CD14-positive monocyte (primary cell): ENCODE data around the gene MCCC1. TPM values are rescaled to one million over a fixed set of nuclear protein-coding genes. Genes with fewer than 3 reads are reported as not detected.
"Not testable (repeated sequence)": the region's sequence is repeated elsewhere in the genome, so short reads cannot be mapped to it uniquely, and the experiment has no call there.

ENCODE experiments used
- DNase-seq, 3 donors: peaks; one replicate each; pipeline ENCODE4 v3.0.0-alpha.2; 2011 to 2022
- H2AFZ ChIP-seq: 2 replicates; pipeline ENCODE4 v1.6.0; 2012; ENCODE audit warnings: mild to moderate bottlenecking, low read depth, low read length, inconsistent platforms; ENCODE audit not compliant: insufficient read depth, poor library complexity, severe bottlenecking
- H3K27ac ChIP-seq, 2 donors: 1 replicate in 1 of 2; 2 replicates in 1 of 2; pipeline ENCODE4 v1.5.1; 2012 to 2013; ENCODE audit warnings: low read length in 2 of 2, control low read depth in 1 of 2, inconsistent platforms in 1 of 2, low read depth in 1 of 2, mild to moderate bottlenecking in 1 of 2
- H3K27me3 ChIP-seq, 2 donors: one replicate each; pipeline versions ENCODE4 v1.6.0 to v1.6.1; 2011 to 2013; ENCODE audit warnings: low read length in 2 of 2; ENCODE audit not compliant: control insufficient read depth in 2 of 2, insufficient read depth in 2 of 2
- H3K36me3 ChIP-seq, 2 donors: replicated peaks in 1 of 2; 1 replicate in 1 of 2; 2 replicates in 1 of 2; pipeline versions ENCODE4 v1.5.1 to v1.6.1; 2012 to 2013; ENCODE audit warnings: low read length in 2 of 2, control low read depth in 1 of 2, inconsistent platforms in 1 of 2, mild to moderate bottlenecking in 1 of 2; ENCODE audit not compliant: insufficient read depth in 2 of 2, control insufficient read depth in 1 of 2
- H3K4me1 ChIP-seq, 2 donors: 1 replicate in 1 of 2; 2 replicates in 1 of 2; pipeline versions ENCODE4 v1.5.1 to v1.6.1; 2012 to 2013; ENCODE audit warnings: low read length in 2 of 2, control low read depth in 1 of 2, inconsistent platforms in 1 of 2, mild to moderate bottlenecking in 1 of 2, moderate library complexity in 1 of 2; ENCODE audit not compliant: insufficient read depth in 2 of 2, control insufficient read depth in 1 of 2
- H3K4me2 ChIP-seq: replicated peaks from 2 replicates; pipeline ENCODE3; 2012; ENCODE audit warnings: low read length, moderate library complexity, mild to moderate bottlenecking; ENCODE audit not compliant: poor library complexity, severe bottlenecking; ENCODE audit errors: extremely low read depth
- H3K4me3 ChIP-seq, 3 experiments: fragments of 200-600 bp in 1 of 3; sonication (generic) in 1 of 3; replicated peaks in 1 of 3; 1 replicate in 2 of 3; 2 replicates in 1 of 3; pipeline ENCODE4 v1.5.1; 2011 to 2013; ENCODE audit warnings: low read length in 3 of 3, mild to moderate bottlenecking in 3 of 3, control low read depth in 2 of 3, low read depth in 2 of 3, inconsistent platforms in 1 of 3, moderate library complexity in 1 of 3
- H3K79me2 ChIP-seq: 2 replicates; pipeline ENCODE4 v1.6.0; 2012; ENCODE audit warnings: mild to moderate bottlenecking, control low read depth, inconsistent platforms, low read length, moderate library complexity; ENCODE audit not compliant: insufficient read depth
- H3K9ac ChIP-seq: 2 replicates; pipeline ENCODE4 v1.6.0; 2017; ENCODE audit warnings: low read length, mild to moderate bottlenecking; ENCODE audit not compliant: insufficient read depth, poor library complexity, severe bottlenecking
- H3K9me3 ChIP-seq, 2 donors: replicated peaks in 1 of 2; 1 replicate in 1 of 2; 2 replicates in 1 of 2; pipeline versions ENCODE4 v1.5.1 to v1.6.1; 2012 to 2013; ENCODE audit warnings: low read length in 2 of 2, control low read depth in 1 of 2; ENCODE audit not compliant: control insufficient read depth in 1 of 2, insufficient read depth in 1 of 2
- H4K20me1 ChIP-seq: 2 replicates; pipeline ENCODE4 v1.6.0; 2012; ENCODE audit warnings: mild to moderate bottlenecking, low read length, control low read depth, moderate library complexity; ENCODE audit not compliant: insufficient read depth
- H3K27ac Mint-ChIP-seq, 7 donors: one replicate each; pipeline ENCODE4 v1.8.0; 2020; ENCODE audit warnings: mild to moderate bottlenecking in 7 of 7, mixed read lengths in 7 of 7, moderate library complexity in 6 of 7, inconsistent platforms in 2 of 7
- H3K27me3 Mint-ChIP-seq, 3 donors: one replicate each; pipeline ENCODE4 v1.8.0; 2021 to 2022; ENCODE audit warnings: low read depth in 3 of 3, mild to moderate bottlenecking in 3 of 3, mixed read lengths in 3 of 3, moderate library complexity in 3 of 3, inconsistent platforms in 1 of 3
- H3K36me3 Mint-ChIP-seq, 2 donors: one replicate each; pipeline ENCODE4 v1.8.0; 2020; ENCODE audit warnings: mixed read lengths in 2 of 2, inconsistent platforms in 1 of 2, mild to moderate bottlenecking in 1 of 2
- H3K4me1 Mint-ChIP-seq: one replicate; pipeline ENCODE4 v1.8.0; 2020; ENCODE audit warnings: mild to moderate bottlenecking, mixed read lengths
- H3K4me3 Mint-ChIP-seq, 2 donors: one replicate each; pipeline ENCODE4 v1.8.0; 2020; ENCODE audit warnings: mild to moderate bottlenecking in 2 of 2, mixed read lengths in 2 of 2, moderate library complexity in 1 of 2
- H3K9me3 Mint-ChIP-seq, 7 donors: one replicate each; pipeline ENCODE4 v1.8.0; 2020 to 2022; ENCODE audit warnings: mixed read lengths in 7 of 7, mild to moderate bottlenecking in 6 of 7, moderate library complexity in 6 of 7, inconsistent platforms in 2 of 7
- WGBS: methylation state at CpG from one replicate; pipeline ENCODE4 v1.1.5; 2013; ENCODE audit warnings: missing lambda C conversion rate; ENCODE audit not compliant: insufficient coverage; 5-methylcytosine and 5-hydroxymethylcytosine counted together
- intact Hi-C, 2 donors: fragments of 100-400 bp; cut with micrococcal nuclease; formaldehyde crosslinking; loops; one replicate each; pipeline versions ENCODE4 v1.15.0 to v1.15.1; 2023
- polyA plus RNA-seq, 3 donors: library from polyadenylated mRNA; depleted of rRNA in 1 of 3; unstranded in 2 of 3; stranded (reverse) in 1 of 3; fragments of 300-500 nt in 2 of 3; fragments of >200 nt in 1 of 3; fragmentation: Illumina TruSeq in 2 of 3; gene quantifications; 1 replicate in 2 of 3; 2 replicates in 1 of 3; pipeline ENCODE4 v1.2.3, GENCODE V29; 2012 to 2021
- TF ChIP-seq, protein P1 (sequence below): fragments of 200-600 bp; IDR thresholded peaks from one replicate; pipeline ENCODE4 v1.8.0; 2022; ENCODE audit warnings: antibody characterized with exemption, mild to moderate bottlenecking

Gene MCCC1
- polyA plus RNA-seq, 3 donors = 13.9 to 18.4 (median 16.0) TPM

DNA sequence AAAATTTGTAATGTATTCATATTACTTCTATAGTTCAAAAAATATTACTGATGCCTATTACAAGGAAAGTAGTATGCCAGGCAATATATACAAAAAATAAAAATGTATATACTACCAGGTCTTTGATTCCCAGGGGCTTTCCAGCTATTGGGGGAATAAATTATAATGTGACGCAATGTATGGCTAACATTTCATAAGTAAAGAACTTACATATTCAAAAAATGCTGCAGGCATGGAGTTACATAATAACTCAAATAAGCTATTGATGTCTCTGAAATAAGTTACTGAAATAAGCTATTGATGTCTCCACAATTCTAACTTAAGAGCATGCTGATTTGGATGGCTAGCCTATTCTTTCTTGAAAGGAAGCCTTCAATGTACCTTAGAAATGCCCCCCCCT, 30.2 kb downstream of the MCCC1 start:
- peaks cover 5 to 8% of the 10 kb centered on the region in 2 donors for H3K4me1 ChIP-seq
- H3K4me2 ChIP-seq = no peak overlapping the region
- Mint-ChIP-seq H3K27ac (no peak overlapping the region), H3K27me3 (no peaks in the 10 kb centered on the region), H3K4me1 (peaks cover 7% of the 10 kb centered on the region), H3K4me3 (no peak overlapping the region), H3K9me3 (peaks cover 0 to 3% (median 0%) of the 10 kb centered on the region in 7 donors), H3K36me3 (peaks cover 58 to 59% of the 10 kb centered on the region in 2 donors)
- no peak for DNase-seq
- H3K4me3 ChIP-seq = no peak overlapping the region
- intact Hi-C loops = no loop called here
- no peak overlapping the region for H2AFZ ChIP-seq
- no peaks in the 10 kb centered on the region for H3K79me2 ChIP-seq
- H3K9me3 ChIP-seq = no peaks in the 10 kb centered on the region
- no peak overlapping the region for H3K9ac ChIP-seq
- H3K36me3 ChIP-seq = peaks cover 44 to 88% of the 10 kb centered on the region in 2 donors
- no CpG with 5 or more reads among the region's 1 CpG for WGBS
- TF ChIP-seq, protein P1, sequence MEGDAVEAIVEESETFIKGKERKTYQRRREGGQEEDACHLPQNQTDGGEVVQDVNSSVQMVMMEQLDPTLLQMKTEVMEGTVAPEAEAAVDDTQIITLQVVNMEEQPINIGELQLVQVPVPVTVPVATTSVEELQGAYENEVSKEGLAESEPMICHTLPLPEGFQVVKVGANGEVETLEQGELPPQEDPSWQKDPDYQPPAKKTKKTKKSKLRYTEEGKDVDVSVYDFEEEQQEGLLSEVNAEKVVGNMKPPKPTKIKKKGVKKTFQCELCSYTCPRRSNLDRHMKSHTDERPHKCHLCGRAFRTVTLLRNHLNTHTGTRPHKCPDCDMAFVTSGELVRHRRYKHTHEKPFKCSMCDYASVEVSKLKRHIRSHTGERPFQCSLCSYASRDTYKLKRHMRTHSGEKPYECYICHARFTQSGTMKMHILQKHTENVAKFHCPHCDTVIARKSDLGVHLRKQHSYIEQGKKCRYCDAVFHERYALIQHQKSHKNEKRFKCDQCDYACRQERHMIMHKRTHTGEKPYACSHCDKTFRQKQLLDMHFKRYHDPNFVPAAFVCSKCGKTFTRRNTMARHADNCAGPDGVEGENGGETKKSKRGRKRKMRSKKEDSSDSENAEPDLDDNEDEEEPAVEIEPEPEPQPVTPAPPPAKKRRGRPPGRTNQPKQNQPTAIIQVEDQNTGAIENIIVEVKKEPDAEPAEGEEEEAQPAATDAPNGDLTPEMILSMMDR = no peak
- no peaks in the 10 kb centered on the region for H3K27me3 ChIP-seq
- no peaks in the 10 kb centered on the region for H4K20me1 ChIP-seq
- no peak overlapping the region for H3K27ac ChIP-seq

- intact Hi-C loops, H3K9me3 Mint-ChIP-seq, H3K27ac ChIP-seq, H3K4me1 ChIP-seq, H3K27me3 ChIP-seq, H2AFZ ChIP-seq, H3K79me2 ChIP-seq, H3K4me3 Mint-ChIP-seq, H3K4me1 Mint-ChIP-seq, H3K9ac ChIP-seq, H3K27me3 Mint-ChIP-seq, H3K4me3 ChIP-seq, H4K20me1 ChIP-seq, H3K9me3 ChIP-seq, H3K27ac Mint-ChIP-seq, DNase-seq, H3K4me2 ChIP-seq: not testable (repeated sequence)
- H3K36me3 Mint-ChIP-seq = peaks cover 58 to 69% of the 10 kb centered on the region in 2 donors
- no CpG with 5 or more reads among the region's 2 CpGs for WGBS
- H3K36me3 ChIP-seq = peaks cover 45 to 94% of the 10 kb centered on the region in 2 donors
Observed at GRCh38 chr3:183066891-183067290, 32.4 kb downstream of the MCCC1 start.
